NCI-H1694 treated with DMSO at 0.1 percent for 48 hours (cell line): ENCODE results near the gene FOXI1.

Source experiments
- DNase-seq: peaks from one replicate; lab custom pipeline; 2025; lab: John Stamatoyannopoulos, UW

FOXI1 gene

DNA sequence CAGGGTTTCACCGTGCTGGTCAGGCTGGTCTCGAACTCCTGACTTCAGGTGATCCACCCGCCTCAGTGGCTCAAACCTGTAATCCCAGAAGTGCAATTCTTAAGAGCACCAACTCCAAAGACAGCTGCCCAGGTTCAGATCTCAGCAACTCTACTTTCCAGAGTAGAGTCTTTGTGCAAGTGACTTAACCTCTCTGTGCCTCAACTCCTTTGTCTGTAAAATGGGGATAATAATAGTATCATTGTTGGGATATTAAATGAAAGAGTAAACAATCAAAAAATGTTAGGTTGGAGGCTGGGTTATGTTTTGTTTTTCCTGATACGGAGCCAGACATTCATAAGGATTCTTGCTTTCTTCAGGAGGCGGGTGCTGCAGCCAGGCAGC, 45.0 kb downstream of the FOXI1 start:
- no peak for DNase-seq

DNA sequence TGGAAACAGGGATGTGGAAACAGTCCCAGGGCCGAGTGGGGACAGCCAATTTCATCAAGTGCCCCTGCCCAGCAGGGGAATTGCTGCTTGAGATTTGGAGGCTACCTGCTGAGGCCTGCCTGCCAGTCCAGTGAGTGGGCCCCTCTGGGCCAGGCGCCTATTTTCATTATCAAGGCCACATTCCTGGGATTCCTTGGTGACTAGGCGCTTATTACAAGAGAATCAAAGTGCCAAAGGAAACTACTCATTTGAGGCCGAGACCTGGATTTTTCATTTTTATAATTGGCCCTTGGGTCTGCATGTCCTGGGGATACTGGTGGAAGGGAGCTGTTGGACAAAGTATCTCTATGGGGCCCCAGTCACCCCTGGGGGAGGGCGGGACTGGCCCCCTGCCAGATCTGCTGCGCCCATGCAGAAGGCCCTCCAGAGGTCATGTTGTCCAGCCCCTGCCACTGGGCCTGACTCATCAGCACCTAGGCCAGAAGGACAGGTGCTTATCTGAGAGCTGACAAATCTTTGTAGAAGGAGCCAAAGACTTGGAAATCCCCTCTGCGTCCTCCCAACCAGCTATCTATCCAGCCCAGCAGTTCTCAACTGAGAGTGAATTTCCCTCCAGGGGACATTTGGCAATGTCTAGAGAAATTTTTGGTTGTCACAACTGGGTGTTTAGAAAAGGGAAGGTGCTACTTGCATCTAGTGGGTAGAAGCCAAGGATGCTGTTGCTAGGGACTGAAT, 45.6 kb downstream of the FOXI1 start:
- DNase-seq, result no peak

DNA sequence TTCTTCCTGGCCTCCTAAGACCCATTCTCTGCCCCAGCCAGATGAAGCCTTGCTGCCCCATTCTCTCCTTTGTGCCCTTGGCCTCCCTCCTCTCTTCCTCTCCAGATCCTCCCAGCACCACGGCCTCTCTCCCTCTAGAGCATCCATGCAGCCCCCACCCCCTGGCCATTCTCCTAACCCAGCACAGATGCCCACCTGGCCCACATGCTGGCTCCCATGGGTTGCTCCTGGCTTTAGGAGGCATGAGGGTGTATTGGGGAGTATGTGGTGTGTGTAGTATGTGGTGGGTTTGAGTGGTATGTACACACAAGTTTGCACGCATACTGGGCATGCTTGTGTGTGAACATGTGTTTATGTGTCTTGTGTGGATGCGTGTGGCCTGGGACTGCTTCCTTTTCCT, 47.1 kb downstream of the FOXI1 start:
- DNase-seq, result no peak

DNA sequence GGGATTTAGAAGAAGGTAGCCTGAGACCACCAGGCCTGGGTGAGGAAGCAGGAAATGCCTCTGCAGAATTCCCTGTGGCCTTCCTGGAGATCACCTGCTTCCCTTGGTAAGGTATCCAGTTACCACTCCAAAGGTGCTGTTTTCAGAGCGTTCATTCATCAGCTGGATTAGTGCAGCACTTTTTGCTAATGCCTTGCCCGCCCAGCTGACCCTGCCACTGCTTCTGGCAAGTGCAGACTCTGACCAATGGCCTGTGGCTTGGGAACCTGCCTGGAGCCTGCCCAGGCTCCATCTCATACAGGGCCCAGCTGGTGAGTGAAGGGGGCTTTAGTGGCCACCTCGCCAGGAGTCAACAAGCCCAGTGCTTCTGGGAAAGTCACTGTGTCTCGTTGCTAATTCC, 48.6 kb downstream of the FOXI1 start:
- DNase-seq, result no peak

DNA sequence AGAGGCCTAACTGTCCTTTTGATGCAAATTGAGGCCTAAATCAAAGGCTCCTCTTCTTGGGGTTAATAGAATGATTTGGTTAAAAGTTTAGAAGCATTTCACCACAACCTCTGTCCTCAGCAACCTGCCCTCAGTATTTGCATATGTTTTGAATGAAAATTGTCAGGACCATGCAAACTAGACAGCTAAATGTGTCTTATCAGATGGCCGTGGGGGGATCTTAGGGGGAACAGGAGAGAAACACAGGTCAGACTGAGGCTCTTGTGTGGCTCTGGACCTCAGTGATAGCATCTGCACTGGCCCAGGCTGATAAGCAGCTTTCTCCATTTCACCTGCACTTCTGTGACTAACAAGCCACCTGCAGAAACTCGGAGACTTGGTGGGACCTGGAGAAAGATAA, 49.0 kb downstream of the FOXI1 start:
- DNase-seq, result no peak

DNA sequence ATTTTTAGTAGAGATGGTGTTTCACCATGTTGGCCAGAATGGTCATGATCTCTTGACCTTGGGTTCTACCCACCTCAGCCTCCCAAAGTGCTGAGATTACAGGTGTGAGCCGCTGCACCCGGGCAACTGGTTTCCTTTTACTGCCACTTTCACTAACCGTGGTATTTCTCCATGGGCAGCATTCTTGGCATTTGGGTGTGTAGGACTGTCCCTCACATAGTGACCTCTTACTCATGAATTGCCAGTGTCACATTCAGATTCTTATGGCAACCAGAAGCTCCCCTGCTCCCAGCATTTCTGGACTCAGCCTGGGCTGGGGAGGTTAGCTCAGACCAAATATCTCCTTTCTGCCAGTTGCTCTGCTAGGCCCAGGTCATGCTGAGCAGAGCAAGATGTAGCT, 50.1 kb downstream of the FOXI1 start:
- no peak for DNase-seq

DNA sequence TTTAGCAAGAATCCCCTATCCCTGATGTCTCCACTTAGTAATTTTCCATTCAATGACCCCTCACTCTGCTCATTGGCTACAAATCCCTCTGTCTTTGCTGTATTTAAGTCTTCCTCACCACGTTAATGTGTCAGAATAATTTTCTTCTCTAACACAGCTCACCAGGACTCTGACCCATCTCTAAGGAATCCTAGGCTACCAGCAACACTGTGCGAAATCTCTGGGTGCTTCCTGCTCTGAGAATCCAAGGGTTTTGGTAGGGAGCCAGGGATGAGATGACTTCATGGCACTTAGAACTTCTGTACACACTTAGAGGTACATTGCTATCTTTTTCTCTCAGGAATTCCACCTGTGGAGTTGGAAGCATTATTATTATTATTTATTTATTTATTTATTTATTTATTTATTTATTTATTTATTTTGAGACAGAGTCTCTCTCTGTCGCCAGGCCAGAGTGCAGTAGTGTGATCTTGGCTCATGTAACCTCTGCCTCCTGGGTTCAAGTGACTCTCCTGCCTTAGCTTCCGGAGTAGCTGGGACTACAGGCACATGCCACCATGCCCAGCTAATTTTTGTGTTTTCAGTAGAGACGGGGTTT, 53.5 kb downstream of the FOXI1 start:
- DNase-seq, result no peak
